DMS 273 (cell line): ENCODE results near the gene MYL5.
"Not testable (repeated sequence)": the region's sequence is repeated elsewhere in the genome, so short reads cannot be mapped to it uniquely, and the experiment has no call there.

Experiments
- DNase-seq: peaks from one replicate; lab custom pipeline; 2025; ENCODE audit not compliant: unreplicated experiment; lab: John Stamatoyannopoulos, UW

The MYL5 gene

GRCh38 chr4:704971-705277 is 30.6 kb downstream of the MYL5 start:
- no peak for DNase-seq

GRCh38 chr4:705278-706082 is 31.1 kb downstream of the MYL5 start, which contains the start of gene PCGF3:
TSS of gene PCGF3 (plus strand) at chr4:705832. CDS start at chr4:733681, 27,849 bp downstream.
- DNase-seq = peak; percentile 95

GRCh38 chr4:706083-706633 is 31.8 kb downstream of the MYL5 start:
- not testable (repeated sequence) for DNase-seq

GRCh38 chr4:706834-707598 is 32.7 kb downstream of the MYL5 start:
- no peak for DNase-seq

GRCh38 chr4:707929-708630 is 33.7 kb downstream of the MYL5 start:
- no peak for DNase-seq

GRCh38 chr4:708631-708933 is 34.2 kb downstream of the MYL5 start:
- no peak for DNase-seq

- DNase-seq = no peak
Observed at GRCh38 chr4:709348-709747, 35.0 kb downstream of the MYL5 start.

- DNase-seq = no peak
Observed at GRCh38 chr4:710116-710515, 35.8 kb downstream of the MYL5 start.

GRCh38 chr4:710916-711315 is 36.6 kb downstream of the MYL5 start:
- DNase-seq = no peak

GRCh38 chr4:712093-712492 is 37.8 kb downstream of the MYL5 start:
- no peak for DNase-seq

- no peak for DNase-seq
Observed at GRCh38 chr4:712916-713632, 38.7 kb downstream of the MYL5 start.

- no peak for DNase-seq
Observed at GRCh38 chr4:714087-714486, 39.7 kb downstream of the MYL5 start.

- no peak for DNase-seq
Observed at GRCh38 chr4:717601-718320, 43.4 kb downstream of the MYL5 start.

GRCh38 chr4:718460-718859 is 44.1 kb downstream of the MYL5 start:
- no peak for DNase-seq

- DNase-seq = no peak
Observed at GRCh38 chr4:720111-720860, 45.9 kb downstream of the MYL5 start.

GRCh38 chr4:721261-722168 is 47.2 kb downstream of the MYL5 start:
- DNase-seq = no peak

- DNase-seq = no peak
Observed at GRCh38 chr4:722169-722725, 47.9 kb downstream of the MYL5 start.

- DNase-seq = no peak
Observed at GRCh38 chr4:722851-723360, 48.6 kb downstream of the MYL5 start.
